Adrenal gland (tissue), 5 donors: ENCODE data around the gene TMEM196.

Experiments used
- CTCF ChIP-seq, 6 experiments: fragments of 450-650 bp in 4 of 6; fragments of 200-600 bp in 2 of 6; sonication (generic) in 1 of 6; IDR thresholded peaks; 1 replicate in 5 of 6; 2 replicates in 1 of 6; pipeline versions ENCODE4 v1.5.1 to v1.8.0; 2016 to 2021; ENCODE audit warnings: antibody characterized with exemption in 6 of 6, mild to moderate bottlenecking in 2 of 6, moderate library complexity in 1 of 6
- POLR2A ChIP-seq, 2 donors: fragments of 450-650 bp; IDR thresholded peaks; one replicate each; pipeline ENCODE4 v1.6.1; 2017; ENCODE audit warnings: antibody characterized with exemption in 2 of 2, mild to moderate bottlenecking in 2 of 2, moderate library complexity in 1 of 2
- donor health status: DM: no; HTN: no; CAD: no.

- no peak for TF ChIP-seq CTCF (IDR thresholded peaks at IDR 0.05)
- TF ChIP-seq POLR2A (IDR thresholded peaks at IDR 0.05): no peak
Measured at GRCh38 chr7:19815546-19815945, 42.1 kb upstream of the TMEM196 start.
